ENCODE results near the gene DENND4A.

The DENND4A gene

GRCh38 chr15:65682404-65682911, 109.6 kb downstream of the DENND4A start:
- no peaks in the 10 kb centered on the region for H3K9me3 ChIP-seq (ENCODE audit: insufficient read depth, low read length)
- no peaks in the 10 kb centered on the region for H3K9me2 ChIP-seq (replicated peaks; ENCODE audit: insufficient read depth, low read length)
- 0 out of 2 replicates have a peak, but pooled peaks cover 3% of the 10 kb centered on the region for H3K79me2 ChIP-seq (ENCODE audit: insufficient read depth, low read length)
- H3K36me3 ChIP-seq (ENCODE audit: low read length) = peaks cover 19% of the 10 kb centered on the region
- TF ChIP-seq CTCF (IDR thresholded peaks at IDR 0.05; ENCODE audit: insufficient read depth, low read length, poor library complexity, severe bottlenecking) (no peak), EZH2phosphoT487 (conservative IDR thresholded peaks at IDR 0.05; ENCODE audit: low read length) (no peak)
- H3K9ac ChIP-seq (ENCODE audit: low read length) = no peak overlapping the region
- no peak overlapping the region for H3K4me3 ChIP-seq (ENCODE audit: insufficient read depth, low read length, poor library complexity, severe bottlenecking)
- no peaks in the 10 kb centered on the region for H3K27me3 ChIP-seq (ENCODE audit: low read length)
- H3K4me2 ChIP-seq (ENCODE audit: low read depth, low read length, poor library complexity, severe bottlenecking) = no peak overlapping the region
- no peaks in the 10 kb centered on the region for H4K20me1 ChIP-seq (ENCODE audit: low read depth, low read length)
- H3K27ac ChIP-seq (ENCODE audit: low read depth, low read length) = 0 out of 2 replicates have a peak overlapping the region, but pooled peaks have one; percentile 9
- H3F3A ChIP-seq (ENCODE audit: insufficient read depth) = peaks cover 44% of the 10 kb centered on the region
- H2AFZ ChIP-seq (ENCODE audit: low read depth, low read length, severe bottlenecking) = no peak overlapping the region

- H3K79me2 ChIP-seq (ENCODE audit: insufficient read depth, low read length) = no peaks in the 10 kb centered on the region
- H3F3A ChIP-seq (ENCODE audit: insufficient read depth) = peaks cover 54% of the 10 kb centered on the region; the same call in 1 of the 2 replicates
- no peak overlapping the region for H3K4me3 ChIP-seq (ENCODE audit: insufficient read depth, low read length, poor library complexity, severe bottlenecking)
- H3K27me3 ChIP-seq (ENCODE audit: low read length) = no peaks in the 10 kb centered on the region
- H3K27ac ChIP-seq (ENCODE audit: low read depth, low read length) = peak overlapping the region; percentile 4; the same call in 1 of the 2 replicates
- H3K9me2 ChIP-seq (replicated peaks; ENCODE audit: insufficient read depth, low read length) = no peaks in the 10 kb centered on the region
- H3K36me3 ChIP-seq (ENCODE audit: low read length) = peaks cover 12% of the 10 kb centered on the region
- no peaks in the 10 kb centered on the region for H4K20me1 ChIP-seq (ENCODE audit: low read depth, low read length)
- H3K9ac ChIP-seq (ENCODE audit: low read length) = no peak overlapping the region
- TF ChIP-seq CTCF (IDR thresholded peaks at IDR 0.05; ENCODE audit: insufficient read depth, low read length, poor library complexity, severe bottlenecking) (no peak), EZH2phosphoT487 (conservative IDR thresholded peaks at IDR 0.05; ENCODE audit: low read length) (no peak)
- no peak overlapping the region for H2AFZ ChIP-seq (ENCODE audit: low read depth, low read length, severe bottlenecking)
- no peak overlapping the region for H3K4me2 ChIP-seq (ENCODE audit: low read depth, low read length, poor library complexity, severe bottlenecking)
- H3K9me3 ChIP-seq (ENCODE audit: insufficient read depth, low read length) = no peaks in the 10 kb centered on the region
Observed at GRCh38 chr15:65680544-65680943, 111.5 kb downstream of the DENND4A start.

GRCh38 chr15:65676123-65676522, 116.0 kb downstream of the DENND4A start:
- Histone ChIP-seq H3K27me3 (ENCODE audit: low read length) (no peaks in the 10 kb centered on the region), H3K4me3 (ENCODE audit: insufficient read depth, low read length, poor library complexity, severe bottlenecking) (no peak overlapping the region), H3F3A (ENCODE audit: insufficient read depth) (peaks cover 67% of the 10 kb centered on the region), H3K9ac (ENCODE audit: low read length) (no peak overlapping the region), H2AFZ (ENCODE audit: low read depth, low read length, severe bottlenecking) (no peak overlapping the region), H3K9me2 (replicated peaks; ENCODE audit: insufficient read depth, low read length) (no peaks in the 10 kb centered on the region), H3K4me2 (ENCODE audit: low read depth, low read length, poor library complexity, severe bottlenecking) (no peak overlapping the region), H3K79me2 (ENCODE audit: insufficient read depth, low read length) (no peaks in the 10 kb centered on the region), H3K36me3 (ENCODE audit: low read length) (peaks cover 48% of the 10 kb centered on the region), H3K27ac (ENCODE audit: low read depth, low read length) (no peak overlapping the region), H4K20me1 (ENCODE audit: low read depth, low read length) (no peaks in the 10 kb centered on the region), H3K9me3 (ENCODE audit: insufficient read depth, low read length) (no peaks in the 10 kb centered on the region)
- no peak for TF ChIP-seq EZH2phosphoT487 (conservative IDR thresholded peaks at IDR 0.05; ENCODE audit: low read length)
- no peak for TF ChIP-seq CTCF (IDR thresholded peaks at IDR 0.05; ENCODE audit: insufficient read depth, low read length, poor library complexity, severe bottlenecking)
